ENCODE data around the gene RNF111. TPM values are rescaled to one million over a fixed set of nuclear protein-coding genes. Genes with fewer than 3 reads are reported as not detected.
A peak's percentile ranks its signal among the peaks of the same experiment; 100 is the strongest.

Gene RNF111
- total RNA-seq, result 10 to 100 TPM; 16.1 to 93.1 (median 25.3) TPM

DNA sequence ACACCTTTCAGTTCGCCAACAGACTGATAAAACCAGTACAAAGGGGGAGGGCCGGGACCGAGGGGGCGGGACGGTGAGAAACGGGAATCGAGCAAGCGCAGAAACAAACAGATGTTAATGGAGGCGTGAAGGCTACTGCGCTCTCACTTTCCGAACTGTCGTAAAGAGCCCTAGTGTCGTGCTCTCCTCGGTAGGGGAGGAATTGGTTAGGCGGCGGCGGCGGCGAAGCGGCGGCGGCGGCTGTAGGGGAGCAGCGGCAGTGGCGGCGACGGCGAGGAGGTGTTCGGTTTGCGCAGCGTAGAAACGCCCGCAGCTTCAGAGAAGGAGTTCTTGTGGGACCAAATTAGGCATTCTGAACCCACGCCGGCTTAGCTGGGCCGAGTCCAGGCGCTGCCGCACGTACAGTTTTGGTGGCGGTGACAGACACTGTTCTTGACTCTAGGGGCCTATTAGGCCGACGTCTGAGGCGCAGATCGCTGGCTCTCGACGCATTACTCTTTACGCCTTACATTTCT is at the start of gene RNF111:
Gene RNF111, plus strand, starts transcription at position 173 of the 515 bp plus-strand sequence. CDS start 43,160 bp downstream, outside the sequence.
- Histone ChIP-seq H3K27me3 (no peaks in the 10 kb centered on the region), H3K9me3 (no peaks in the 10 kb centered on the region), H3K27ac (peak within 1 kb of the TSS; percentile 93 to 96 (median 94)), H3K4me1 (peaks cover 3 to 32% (median 14%) of the 10 kb centered on the region in 4 donors), H3K36me3 (no peaks in the 10 kb centered on the region), H3K4me3 (peak within 1 kb of the TSS; percentile 82 to 97 (median 83))
- intact Hi-C loops (cut with DNase I; ENCODE audit: low total_unique reads) (no loop called here), in situ Hi-C loops (cut with MboI; ENCODE audit: low pct_ligation_motif_present in 1 of 4, low pct_unique_long_range_greater_than_20kb in 1 of 4, low sequenced_read_pairs in 3 of 4) (loop anchor here in 1 of 4 donors (10.0 kb wide), 1 partner anchor 117 kb away; the partner anchor contains the start of gene CCNB2)
- DNase-seq, result peak; percentile 93
- WGBS, 2 donors (ENCODE audit: low coverage in 1 of 2), result 1% methylated on average over 47 of the region's 47 CpGs; no CpG with 5 or more reads in 1 of the 2 donors
- TF ChIP-seq POLR2AphosphoS5 (IDR thresholded peaks at IDR 0.05) (peak; percentile 75 to 94 (median 91)), POLR2A (IDR thresholded peaks at IDR 0.05) (peak; percentile 90), EP300 (IDR thresholded peaks at IDR 0.05; ENCODE audit: low read depth) (no peak)

- intact Hi-C loops (cut with DNase I; ENCODE audit: low total_unique reads), result no loop called here
- no peak for DNase-seq
- Histone ChIP-seq H3K36me3 (no peaks in the 10 kb centered on the region), H3K27ac (no peak overlapping the region), H3K27me3 (no peaks in the 10 kb centered on the region), H3K9me3 (no peaks in the 10 kb centered on the region), H3K4me1 (peaks cover 0 to 9% (median 7%) of the 10 kb centered on the region in 4 donors), H3K4me3 (no peak overlapping the region)
- WGBS, 2 donors (ENCODE audit: low coverage in 1 of 2), result 82 to 92% methylated on average over 2 to 3 of the region's 3 CpGs
- in situ Hi-C loops (cut with MboI; ENCODE audit: low pct_ligation_motif_present in 1 of 4, low pct_unique_long_range_greater_than_20kb in 1 of 4, low sequenced_read_pairs in 3 of 4), result loop anchor here in 1 of 4 donors (25.0 kb wide), 1 partner anchor 110 kb away; no protein-coding TSS in a partner anchor
- TF ChIP-seq EP300 (IDR thresholded peaks at IDR 0.05; ENCODE audit: low read depth), result no peak
- no peak for TF ChIP-seq POLR2A (IDR thresholded peaks at IDR 0.05)
- TF ChIP-seq CTCF (IDR thresholded peaks at IDR 0.05), result no peak
- TF ChIP-seq POLR2AphosphoS5 (IDR thresholded peaks at IDR 0.05), result no peak
These were observed 40.3 kb upstream of the RNF111 start for GRCh38 chr15:58947179-58947578.

- Histone ChIP-seq H3K4me3 (no peak overlapping the region), H3K36me3 (no peaks in the 10 kb centered on the region), H3K27ac (no peak overlapping the region), H3K27me3 (no peaks in the 10 kb centered on the region), H3K9me3 (no peaks in the 10 kb centered on the region), H3K4me1 (peaks cover 0 to 16% (median 10%) of the 10 kb centered on the region in 4 donors)
- no peak for DNase-seq
- intact Hi-C loops (cut with DNase I; ENCODE audit: low total_unique reads) (no loop called here), in situ Hi-C loops (cut with MboI; ENCODE audit: low pct_ligation_motif_present in 1 of 4, low pct_unique_long_range_greater_than_20kb in 1 of 4, low sequenced_read_pairs in 3 of 4) (loop anchor here in 1 of 4 donors (25.0 kb wide), 1 partner anchor 686 kb away; no protein-coding TSS in a partner anchor)
- TF ChIP-seq POLR2A (IDR thresholded peaks at IDR 0.05) (no peak), CTCF (IDR thresholded peaks at IDR 0.05) (no peak), POLR2AphosphoS5 (IDR thresholded peaks at IDR 0.05) (no peak), EP300 (IDR thresholded peaks at IDR 0.05; ENCODE audit: low read depth) (no peak)
- 55 to 62% methylated on average over 4 to 5 of the region's 5 CpGs for WGBS, 2 donors (ENCODE audit: low coverage in 1 of 2)
These were observed 36.0 kb upstream of the RNF111 start for GRCh38 chr15:58951388-58952007.

DNA sequence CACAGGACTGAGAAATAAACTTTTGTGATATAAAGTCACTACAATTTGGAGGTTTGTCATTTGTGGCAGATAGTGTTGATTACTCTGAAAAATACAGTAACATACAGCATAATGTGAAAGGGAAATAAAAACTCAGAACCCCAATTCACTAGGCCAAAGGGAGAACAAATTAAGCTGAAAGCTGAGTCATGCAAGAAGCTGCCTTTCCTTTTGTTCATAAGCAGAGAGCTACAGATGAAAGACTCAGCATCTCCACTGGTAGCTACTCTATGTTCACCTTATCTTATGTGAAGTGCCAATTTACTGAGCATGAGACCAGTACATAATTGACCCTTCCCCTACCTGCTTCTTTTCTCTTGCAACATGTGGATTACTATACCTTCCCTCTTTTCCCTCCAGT is 34.7 kb upstream of the RNF111 start:
- no peak for DNase-seq
- Histone ChIP-seq H3K36me3 (no peaks in the 10 kb centered on the region), H3K27ac (no peak overlapping the region), H3K4me1 (peaks cover 0 to 16% (median 10%) of the 10 kb centered on the region in 4 donors), H3K4me3 (no peak overlapping the region), H3K9me3 (no peaks in the 10 kb centered on the region), H3K27me3 (no peaks in the 10 kb centered on the region)
- intact Hi-C loops (cut with DNase I; ENCODE audit: low total_unique reads) (no loop called here), in situ Hi-C loops (cut with MboI; ENCODE audit: low pct_ligation_motif_present in 1 of 4, low pct_unique_long_range_greater_than_20kb in 1 of 4, low sequenced_read_pairs in 3 of 4) (loop anchor here in 1 of 4 donors (25.0 kb wide), 1 partner anchor 685 kb away; no protein-coding TSS in a partner anchor)
- no peak for TF ChIP-seq POLR2AphosphoS5 (IDR thresholded peaks at IDR 0.05)
- no peak for TF ChIP-seq EP300 (IDR thresholded peaks at IDR 0.05; ENCODE audit: low read depth)
- no peak for TF ChIP-seq CTCF (IDR thresholded peaks at IDR 0.05)
- no peak for TF ChIP-seq POLR2A (IDR thresholded peaks at IDR 0.05)
